ENCODE data around the gene PLIN3.
A peak's percentile ranks its signal among the peaks of the same experiment; 100 is the strongest.
"Not testable (repeated sequence)": the region's sequence is repeated elsewhere in the genome, so short reads cannot be mapped to it uniquely, and the experiment has no call there.

Gene PLIN3

GRCh38 chr19:4906963-4907362 lies 39.5 kb upstream of the PLIN3 start:
- no peaks in the 10 kb centered on the region for H3K27me3 Mint-ChIP-seq
- peaks cover 13% of the 10 kb centered on the region for H3K36me3 Mint-ChIP-seq (ENCODE audit: low read depth)
- H3K9me3 Mint-ChIP-seq = no peaks in the 10 kb centered on the region
- H3K4me1 Mint-ChIP-seq (ENCODE audit: low read depth) = peaks cover 36% of the 10 kb centered on the region
- H3K27ac Mint-ChIP-seq = no peak overlapping the region
- intact Hi-C loops (cut with micrococcal nuclease) = no loop called here
- H3K4me3 Mint-ChIP-seq = no peak overlapping the region

- Mint-ChIP-seq H3K9me3 (no peaks in the 10 kb centered on the region), H3K36me3 (ENCODE audit: low read depth) (peaks cover 13% of the 10 kb centered on the region), H3K27me3 (no peaks in the 10 kb centered on the region), H3K4me3 (no peak overlapping the region), H3K4me1 (ENCODE audit: low read depth) (peaks cover 34% of the 10 kb centered on the region), H3K27ac (no peak overlapping the region)
- intact Hi-C loops (cut with micrococcal nuclease) = no loop called here
Observed at GRCh38 chr19:4904481-4904880, 37.0 kb upstream of the PLIN3 start.

- no peaks in the 10 kb centered on the region for H3K9me3 Mint-ChIP-seq
- intact Hi-C loops (cut with micrococcal nuclease) = no loop called here
- peaks cover 21% of the 10 kb centered on the region for H3K4me1 Mint-ChIP-seq (ENCODE audit: low read depth)
- peaks cover 20% of the 10 kb centered on the region for H3K36me3 Mint-ChIP-seq (ENCODE audit: low read depth)
- H3K27me3 Mint-ChIP-seq = no peaks in the 10 kb centered on the region
- no peak within 1 kb of the TSS for H3K4me3 Mint-ChIP-seq
- peak within 1 kb of the TSS; percentile 38 for H3K27ac Mint-ChIP-seq
Observed at GRCh38 chr19:4902796-4903195, 35.3 kb upstream of the PLIN3 start, which contains the start of gene ARRDC5. ARRDC5 (minus strand) TSS chr19:4902896; CDS start chr19:4902825, 71 bp downstream.

- H3K4me3 Mint-ChIP-seq; H3K27ac Mint-ChIP-seq; intact Hi-C loops (cut with micrococcal nuclease); H3K27me3 Mint-ChIP-seq; H3K9me3 Mint-ChIP-seq: not testable (repeated sequence)
- Mint-ChIP-seq H3K36me3 (ENCODE audit: low read depth) (peaks cover 16% of the 10 kb centered on the region), H3K4me1 (ENCODE audit: low read depth) (peaks cover 31% of the 10 kb centered on the region)
Observed at GRCh38 chr19:4900879-4901278, 33.4 kb upstream of the PLIN3 start.

GRCh38 chr19:4897146-4897545 lies 29.7 kb upstream of the PLIN3 start:
- peaks cover 16% of the 10 kb centered on the region for H3K36me3 Mint-ChIP-seq (ENCODE audit: low read depth)
- peaks cover 46% of the 10 kb centered on the region for H3K4me1 Mint-ChIP-seq (ENCODE audit: low read depth)
- H3K9me3 Mint-ChIP-seq = no peaks in the 10 kb centered on the region
- H3K27ac Mint-ChIP-seq = no peak overlapping the region
- H3K27me3 Mint-ChIP-seq = no peaks in the 10 kb centered on the region
- intact Hi-C loops (cut with micrococcal nuclease) = no loop called here
- no peak overlapping the region for H3K4me3 Mint-ChIP-seq

GRCh38 chr19:4896372-4896771 lies 28.9 kb upstream of the PLIN3 start:
- no peaks in the 10 kb centered on the region for H3K27me3 Mint-ChIP-seq
- H3K4me3 Mint-ChIP-seq = no peak overlapping the region
- H3K27ac Mint-ChIP-seq = no peak overlapping the region
- H3K9me3 Mint-ChIP-seq = no peaks in the 10 kb centered on the region
- intact Hi-C loops (cut with micrococcal nuclease) = no loop called here
- peaks cover 18% of the 10 kb centered on the region for H3K36me3 Mint-ChIP-seq (ENCODE audit: low read depth)
- peaks cover 40% of the 10 kb centered on the region for H3K4me1 Mint-ChIP-seq (ENCODE audit: low read depth)

- peaks cover 25% of the 10 kb centered on the region for H3K36me3 Mint-ChIP-seq (ENCODE audit: low read depth)
- peaks cover 32% of the 10 kb centered on the region for H3K4me1 Mint-ChIP-seq (ENCODE audit: low read depth)
- H3K9me3 Mint-ChIP-seq; intact Hi-C loops (cut with micrococcal nuclease); H3K27me3 Mint-ChIP-seq; H3K4me3 Mint-ChIP-seq; H3K27ac Mint-ChIP-seq: not testable (repeated sequence)
Observed at GRCh38 chr19:4892962-4893361, 25.5 kb upstream of the PLIN3 start.

GRCh38 chr19:4891066-4891465 lies 23.6 kb upstream of the PLIN3 start:
- Mint-ChIP-seq H3K36me3 (ENCODE audit: low read depth) (peaks cover 15% of the 10 kb centered on the region), H3K27ac (no peak overlapping the region), H3K4me3 (no peak overlapping the region), H3K27me3 (no peaks in the 10 kb centered on the region), H3K9me3 (no peaks in the 10 kb centered on the region), H3K4me1 (ENCODE audit: low read depth) (peaks cover 23% of the 10 kb centered on the region)
- intact Hi-C loops (cut with micrococcal nuclease) = no loop called here

GRCh38 chr19:4889034-4889815 lies 21.8 kb upstream of the PLIN3 start:
- Mint-ChIP-seq H3K4me1 (ENCODE audit: low read depth) (peaks cover 5% of the 10 kb centered on the region), H3K27me3 (no peaks in the 10 kb centered on the region), H3K9me3 (no peaks in the 10 kb centered on the region), H3K27ac (no peak overlapping the region), H3K36me3 (ENCODE audit: low read depth) (peaks cover 15% of the 10 kb centered on the region), H3K4me3 (no peak overlapping the region)
- intact Hi-C loops (cut with micrococcal nuclease) = no loop called here

- H3K9me3 Mint-ChIP-seq; H3K4me1 Mint-ChIP-seq (ENCODE audit: low read depth); H3K4me3 Mint-ChIP-seq; H3K27ac Mint-ChIP-seq; intact Hi-C loops (cut with micrococcal nuclease); H3K27me3 Mint-ChIP-seq: not testable (repeated sequence)
- peaks cover 15% of the 10 kb centered on the region for H3K36me3 Mint-ChIP-seq (ENCODE audit: low read depth)
Observed at GRCh38 chr19:4887803-4888202, 20.3 kb upstream of the PLIN3 start.

- H3K4me3 Mint-ChIP-seq; H3K9me3 Mint-ChIP-seq; H3K4me1 Mint-ChIP-seq (ENCODE audit: low read depth); H3K27ac Mint-ChIP-seq; H3K27me3 Mint-ChIP-seq; intact Hi-C loops (cut with micrococcal nuclease); H3K36me3 Mint-ChIP-seq (ENCODE audit: low read depth): not testable (repeated sequence)
Observed at GRCh38 chr19:4884993-4885392, 17.5 kb upstream of the PLIN3 start.

- Mint-ChIP-seq H3K4me1 (ENCODE audit: low read depth) (peaks cover 11% of the 10 kb centered on the region), H3K27me3 (peaks cover 11% of the 10 kb centered on the region)
- H3K9me3 Mint-ChIP-seq; H3K27ac Mint-ChIP-seq; intact Hi-C loops (cut with micrococcal nuclease); H3K4me3 Mint-ChIP-seq; H3K36me3 Mint-ChIP-seq (ENCODE audit: low read depth): not testable (repeated sequence)
Observed at GRCh38 chr19:4882874-4883273, 15.4 kb upstream of the PLIN3 start.

- H3K36me3 Mint-ChIP-seq (ENCODE audit: low read depth) = no peaks in the 10 kb centered on the region
- no peak overlapping the region for H3K27ac Mint-ChIP-seq
- H3K4me3 Mint-ChIP-seq = no peak overlapping the region
- peaks cover 11% of the 10 kb centered on the region for H3K4me1 Mint-ChIP-seq (ENCODE audit: low read depth)
- H3K27me3 Mint-ChIP-seq = peaks cover 13% of the 10 kb centered on the region
- intact Hi-C loops (cut with micrococcal nuclease) = no loop called here
- H3K9me3 Mint-ChIP-seq = no peaks in the 10 kb centered on the region
Observed at GRCh38 chr19:4879041-4879440, 11.6 kb upstream of the PLIN3 start.

GRCh38 chr19:4878491-4878968 lies 11.1 kb upstream of the PLIN3 start:
- intact Hi-C loops (cut with micrococcal nuclease) = no loop called here
- H3K4me3 Mint-ChIP-seq = peak overlapping the region; percentile 21
- H3K36me3 Mint-ChIP-seq (ENCODE audit: low read depth) = no peaks in the 10 kb centered on the region
- H3K27ac Mint-ChIP-seq = no peak overlapping the region
- H3K4me1 Mint-ChIP-seq (ENCODE audit: low read depth) = peaks cover 11% of the 10 kb centered on the region
- H3K27me3 Mint-ChIP-seq = peaks cover 13% of the 10 kb centered on the region
- no peaks in the 10 kb centered on the region for H3K9me3 Mint-ChIP-seq

All from dendritic cell treated with granulocyte-macrophage colony-stimulating factor and Interleukin-4, amounts not matched to agents 40 ng/mL and 50 ng/mL, for 4 days (primary cell).